Measurements from ENCODE around the gene VPS51. TPM values are rescaled to one million over a fixed set of nuclear protein-coding genes. Genes with fewer than 3 reads are reported as not detected.

The VPS51 gene
- total and polyA plus RNA-seq, 10 of the 15 experiments (the other 5 are each of a cell fraction or from before 2014, with no cell fraction given): 1.5 to 279 (median 53.2) TPM

- TF ChIP-seq RCOR1 (conservative IDR thresholded peaks at IDR 0.05; ENCODE audit: low read depth, low read length) (no peak), USF2 (IDR thresholded peaks at IDR 0.05; ENCODE audit: borderline replicate concordance, low read depth, low read length) (no peak; the same call in 1 of the 2 replicates), TCF3 (IDR thresholded peaks at IDR 0.05; ENCODE audit: borderline replicate concordance, insufficient read depth, low read depth, low read length) (0 out of 2 replicates have a peak, but pooled peaks have one; percentile 23), BMI1 (IDR thresholded peaks at IDR 0.05; ENCODE audit: borderline replicate concordance) (peak; percentile 91), EZH2 (IDR thresholded peaks at IDR 0.05; ENCODE audit: borderline replicate concordance, control insufficient read depth, low read depth, low read length) (no peak), BACH1 (IDR thresholded peaks at IDR 0.05; ENCODE audit: borderline replicate concordance) (peak; percentile 34; the same call in 1 of the 2 replicates), POU2F2 (IDR thresholded peaks at IDR 0.05; ENCODE audit: borderline replicate concordance, low read depth, low read length) (peak; percentile 81; the same call in 2 of the 3 replicates), HDAC2 (IDR thresholded peaks at IDR 0.05) (no peak), IKZF1 (conservative IDR thresholded peaks at IDR 0.05) (peak; percentile 72), NR2F1 (conservative IDR thresholded peaks at IDR 0.05) (no peak), PML (IDR thresholded peaks at IDR 0.05; ENCODE audit: low read length) (peak; percentile 93), HDAC6 (IDR thresholded peaks at IDR 0.05; ENCODE audit: unreplicated experiment) (no peak), SMC3 (IDR thresholded peaks at IDR 0.05; ENCODE audit: borderline replicate concordance, low read length) (peak; percentile 70; the same call in 1 of the 2 replicates), TAF1 (IDR thresholded peaks at IDR 0.05; ENCODE audit: borderline replicate concordance, low read depth, low read length) (0 out of 2 replicates have a peak, but pooled peaks have one; percentile 43), NKRF (conservative IDR thresholded peaks at IDR 0.05) (peak; percentile 98), KAT2A (conservative IDR thresholded peaks at IDR 0.05; ENCODE audit: control insufficient read depth, low read depth, low read length) (no peak)
- TF ChIP-seq, protein P1, sequence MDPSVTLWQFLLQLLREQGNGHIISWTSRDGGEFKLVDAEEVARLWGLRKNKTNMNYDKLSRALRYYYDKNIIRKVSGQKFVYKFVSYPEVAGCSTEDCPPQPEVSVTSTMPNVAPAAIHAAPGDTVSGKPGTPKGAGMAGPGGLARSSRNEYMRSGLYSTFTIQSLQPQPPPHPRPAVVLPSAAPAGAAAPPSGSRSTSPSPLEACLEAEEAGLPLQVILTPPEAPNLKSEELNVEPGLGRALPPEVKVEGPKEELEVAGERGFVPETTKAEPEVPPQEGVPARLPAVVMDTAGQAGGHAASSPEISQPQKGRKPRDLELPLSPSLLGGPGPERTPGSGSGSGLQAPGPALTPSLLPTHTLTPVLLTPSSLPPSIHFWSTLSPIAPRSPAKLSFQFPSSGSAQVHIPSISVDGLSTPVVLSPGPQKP (IDR thresholded peaks at IDR 0.05; ENCODE audit: low read depth, low read length): peak; percentile 87
- TF ChIP-seq, protein P2, sequence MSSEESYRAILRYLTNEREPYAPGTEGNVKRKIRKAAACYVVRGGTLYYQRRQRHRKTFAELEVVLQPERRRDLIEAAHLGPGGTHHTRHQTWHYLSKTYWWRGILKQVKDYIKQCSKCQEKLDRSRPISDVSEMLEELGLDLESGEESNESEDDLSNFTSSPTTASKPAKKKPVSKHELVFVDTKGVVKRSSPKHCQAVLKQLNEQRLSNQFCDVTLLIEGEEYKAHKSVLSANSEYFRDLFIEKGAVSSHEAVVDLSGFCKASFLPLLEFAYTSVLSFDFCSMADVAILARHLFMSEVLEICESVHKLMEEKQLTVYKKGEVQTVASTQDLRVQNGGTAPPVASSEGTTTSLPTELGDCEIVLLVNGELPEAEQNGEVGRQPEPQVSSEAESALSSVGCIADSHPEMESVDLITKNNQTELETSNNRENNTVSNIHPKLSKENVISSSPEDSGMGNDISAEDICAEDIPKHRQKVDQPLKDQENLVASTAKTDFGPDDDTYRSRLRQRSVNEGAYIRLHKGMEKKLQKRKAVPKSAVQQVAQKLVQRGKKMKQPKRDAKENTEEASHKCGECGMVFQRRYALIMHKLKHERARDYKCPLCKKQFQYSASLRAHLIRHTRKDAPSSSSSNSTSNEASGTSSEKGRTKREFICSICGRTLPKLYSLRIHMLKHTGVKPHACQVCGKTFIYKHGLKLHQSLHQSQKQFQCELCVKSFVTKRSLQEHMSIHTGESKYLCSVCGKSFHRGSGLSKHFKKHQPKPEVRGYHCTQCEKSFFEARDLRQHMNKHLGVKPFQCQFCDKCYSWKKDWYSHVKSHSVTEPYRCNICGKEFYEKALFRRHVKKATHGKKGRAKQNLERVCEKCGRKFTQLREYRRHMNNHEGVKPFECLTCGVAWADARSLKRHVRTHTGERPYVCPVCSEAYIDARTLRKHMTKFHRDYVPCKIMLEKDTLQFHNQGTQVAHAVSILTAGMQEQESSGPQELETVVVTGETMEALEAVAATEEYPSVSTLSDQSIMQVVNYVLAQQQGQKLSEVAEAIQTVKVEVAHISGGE (CRISPR knock-in tag; IDR thresholded peaks at IDR 0.05): 0 out of 2 replicates have a peak, but pooled peaks have one; percentile 32
- TF ChIP-seq, protein P3, sequence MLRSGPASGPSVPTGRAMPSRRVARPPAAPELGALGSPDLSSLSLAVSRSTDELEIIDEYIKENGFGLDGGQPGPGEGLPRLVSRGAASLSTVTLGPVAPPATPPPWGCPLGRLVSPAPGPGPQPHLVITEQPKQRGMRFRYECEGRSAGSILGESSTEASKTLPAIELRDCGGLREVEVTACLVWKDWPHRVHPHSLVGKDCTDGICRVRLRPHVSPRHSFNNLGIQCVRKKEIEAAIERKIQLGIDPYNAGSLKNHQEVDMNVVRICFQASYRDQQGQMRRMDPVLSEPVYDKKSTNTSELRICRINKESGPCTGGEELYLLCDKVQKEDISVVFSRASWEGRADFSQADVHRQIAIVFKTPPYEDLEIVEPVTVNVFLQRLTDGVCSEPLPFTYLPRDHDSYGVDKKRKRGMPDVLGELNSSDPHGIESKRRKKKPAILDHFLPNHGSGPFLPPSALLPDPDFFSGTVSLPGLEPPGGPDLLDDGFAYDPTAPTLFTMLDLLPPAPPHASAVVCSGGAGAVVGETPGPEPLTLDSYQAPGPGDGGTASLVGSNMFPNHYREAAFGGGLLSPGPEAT (IDR thresholded peaks at IDR 0.05; ENCODE audit: low read depth): peak; percentile 70; the same call in 1 of the 2 replicates
Observed at GRCh38 chr11:65117206-65118096, 21.4 kb downstream of the VPS51 start, which contains the start of gene ZNHIT2 (continued).

Data from GM12878 (cell line).